ENCODE measurements around the gene ARF6.
"Not testable (repeated sequence)": the region's sequence is repeated elsewhere in the genome, so short reads cannot be mapped to it uniquely, and the experiment has no call there.

The ARF6 gene

DNA sequence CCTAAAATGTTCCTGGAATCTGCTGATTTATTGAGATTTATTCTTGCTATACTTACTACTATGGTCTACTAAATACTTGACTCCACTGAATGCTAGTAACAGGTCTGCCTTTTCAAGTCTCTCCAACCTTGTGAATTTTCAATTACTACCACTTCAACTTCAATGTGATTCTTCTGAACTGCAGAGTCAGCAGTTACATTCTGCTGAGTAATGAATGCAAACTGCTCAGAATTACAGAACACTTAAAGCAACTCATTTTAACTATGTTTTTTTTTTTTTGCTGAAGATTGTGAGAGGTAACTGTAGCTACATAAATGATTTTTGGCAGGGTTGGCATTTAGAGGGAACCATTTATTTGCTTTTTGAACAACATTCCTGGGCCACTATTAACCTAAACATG lies 41.8 kb downstream of the ARF6 start:
- DNase-seq (ENCODE audit: insufficient read length, low spot score) (no peak), FAIRE-seq (no peak)
- TF ChIP-seq, protein P1, sequence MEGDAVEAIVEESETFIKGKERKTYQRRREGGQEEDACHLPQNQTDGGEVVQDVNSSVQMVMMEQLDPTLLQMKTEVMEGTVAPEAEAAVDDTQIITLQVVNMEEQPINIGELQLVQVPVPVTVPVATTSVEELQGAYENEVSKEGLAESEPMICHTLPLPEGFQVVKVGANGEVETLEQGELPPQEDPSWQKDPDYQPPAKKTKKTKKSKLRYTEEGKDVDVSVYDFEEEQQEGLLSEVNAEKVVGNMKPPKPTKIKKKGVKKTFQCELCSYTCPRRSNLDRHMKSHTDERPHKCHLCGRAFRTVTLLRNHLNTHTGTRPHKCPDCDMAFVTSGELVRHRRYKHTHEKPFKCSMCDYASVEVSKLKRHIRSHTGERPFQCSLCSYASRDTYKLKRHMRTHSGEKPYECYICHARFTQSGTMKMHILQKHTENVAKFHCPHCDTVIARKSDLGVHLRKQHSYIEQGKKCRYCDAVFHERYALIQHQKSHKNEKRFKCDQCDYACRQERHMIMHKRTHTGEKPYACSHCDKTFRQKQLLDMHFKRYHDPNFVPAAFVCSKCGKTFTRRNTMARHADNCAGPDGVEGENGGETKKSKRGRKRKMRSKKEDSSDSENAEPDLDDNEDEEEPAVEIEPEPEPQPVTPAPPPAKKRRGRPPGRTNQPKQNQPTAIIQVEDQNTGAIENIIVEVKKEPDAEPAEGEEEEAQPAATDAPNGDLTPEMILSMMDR (IDR thresholded peaks at IDR 0.05; ENCODE audit: insufficient read depth, missing control alignments): no peak

DNA sequence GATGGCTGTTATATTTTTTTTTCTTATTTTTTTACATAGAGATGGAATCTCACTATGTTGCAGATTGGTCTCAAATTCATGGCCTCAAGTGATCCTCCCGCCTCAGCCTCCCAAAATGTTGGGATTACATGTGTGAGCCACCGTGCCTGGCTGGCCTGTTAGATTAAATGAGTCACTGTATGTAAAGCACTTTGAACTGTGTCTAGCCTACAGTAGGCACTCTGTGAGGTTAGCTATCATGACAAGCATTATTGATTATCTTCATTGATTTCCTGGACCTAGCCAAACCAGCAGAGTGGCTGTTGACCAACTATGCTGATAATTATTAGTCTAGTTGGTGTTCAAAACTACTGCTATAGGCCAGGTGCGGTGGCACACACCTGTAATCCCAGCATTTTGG lies 42.6 kb downstream of the ARF6 start:
- DNase-seq (ENCODE audit: insufficient read length, low spot score) (no peak), FAIRE-seq (no peak)
- TF ChIP-seq, protein P1 (IDR thresholded peaks at IDR 0.05; ENCODE audit: insufficient read depth, missing control alignments): no peak

DNA sequence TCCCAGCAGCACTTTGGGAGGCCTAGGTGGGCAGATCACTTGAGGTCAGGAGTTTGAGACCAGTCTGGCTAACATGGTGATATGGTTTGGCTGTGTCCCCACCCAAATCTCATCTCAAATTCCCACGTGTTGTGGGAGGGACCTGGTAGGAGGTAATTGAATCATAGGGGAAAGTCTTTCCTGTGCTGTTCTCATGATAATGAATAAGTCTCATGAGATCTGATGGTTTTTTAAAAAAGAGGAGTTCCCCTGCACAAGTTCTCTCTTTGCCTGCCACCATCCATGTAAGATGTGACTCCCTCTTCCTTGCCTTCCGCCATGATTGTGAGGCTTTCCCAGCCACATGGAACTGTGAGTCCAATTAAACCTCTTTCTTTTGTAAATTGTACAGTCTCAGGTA lies 43.4 kb downstream of the ARF6 start:
- not testable (repeated sequence) for DNase-seq (ENCODE audit: insufficient read length, low spot score); FAIRE-seq

DNA sequence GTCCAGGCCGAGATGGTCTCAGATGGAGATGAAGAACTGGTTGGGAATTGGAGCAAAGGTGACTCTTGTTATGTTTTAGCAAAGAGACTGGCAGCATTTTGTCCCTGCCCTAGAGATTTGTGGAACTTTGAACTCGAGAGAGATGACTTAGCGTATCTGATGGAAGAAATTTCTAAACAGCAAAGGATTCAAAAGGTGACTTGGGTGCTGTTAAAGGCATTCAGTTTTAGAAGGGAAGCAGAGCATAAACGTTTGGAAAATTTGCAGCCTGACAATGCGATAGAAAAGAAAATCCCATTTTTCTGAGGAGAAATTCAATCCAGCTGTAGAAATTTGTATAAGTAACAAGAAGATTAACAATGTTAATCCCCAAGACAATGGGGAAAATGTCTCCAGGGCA lies 44.0 kb downstream of the ARF6 start:
- not testable (repeated sequence) for DNase-seq (ENCODE audit: insufficient read length, low spot score); FAIRE-seq

DNA sequence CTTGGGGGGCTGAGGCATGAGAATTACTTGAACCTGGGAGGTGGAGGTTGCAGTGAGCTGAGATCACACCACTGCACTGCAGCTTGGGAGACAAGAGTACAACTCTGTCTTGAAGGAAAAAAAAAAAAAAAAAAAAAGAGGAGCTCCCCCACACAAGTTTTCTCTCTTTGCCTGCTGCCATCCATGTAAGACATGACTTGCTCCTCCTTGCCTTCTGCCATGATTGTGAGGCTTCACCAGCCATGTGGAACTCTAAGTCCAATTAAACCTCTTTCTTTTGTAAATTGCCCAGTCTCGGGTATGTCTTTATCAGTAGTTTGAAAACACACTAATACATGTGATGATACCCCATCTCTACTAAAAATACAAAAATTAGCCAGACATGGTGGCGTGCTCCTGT lies 46.3 kb downstream of the ARF6 start:
- not testable (repeated sequence) for FAIRE-seq; DNase-seq (ENCODE audit: insufficient read length, low spot score)

DNA sequence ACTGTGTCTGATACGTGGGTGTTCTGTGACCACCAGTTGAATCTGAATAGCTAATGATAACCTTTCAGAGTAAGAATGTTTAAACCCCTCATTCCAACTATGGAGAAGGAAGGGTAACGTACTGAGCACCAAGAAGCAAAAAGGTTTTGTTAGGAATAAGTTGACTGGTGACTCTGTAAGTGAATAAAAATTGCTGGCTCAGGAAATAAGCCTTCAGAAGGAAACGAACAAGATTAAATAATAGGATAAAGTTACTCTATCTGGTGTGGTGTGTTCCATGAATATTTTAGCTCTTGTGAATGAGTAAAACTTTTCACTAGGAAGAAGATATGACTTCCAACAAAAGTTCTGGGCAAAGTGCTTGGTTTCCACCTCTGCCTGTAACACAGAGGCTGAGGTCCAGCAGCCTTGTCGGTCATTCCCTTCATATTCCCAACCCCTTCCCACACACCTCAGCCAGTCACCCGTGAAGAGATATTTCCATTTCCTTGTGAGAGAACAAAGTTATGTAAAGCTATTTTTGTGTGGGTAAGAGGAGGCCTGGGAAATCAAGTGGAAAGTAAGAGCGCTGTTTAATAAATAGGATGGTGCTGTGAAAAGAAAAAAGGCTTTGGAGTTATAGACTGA lies 47.1 kb downstream of the ARF6 start:
- DNase-seq (ENCODE audit: insufficient read length, low spot score): no peak
- no peak for FAIRE-seq
- TF ChIP-seq, protein P1 (IDR thresholded peaks at IDR 0.05; ENCODE audit: insufficient read depth, missing control alignments): no peak

DNA sequence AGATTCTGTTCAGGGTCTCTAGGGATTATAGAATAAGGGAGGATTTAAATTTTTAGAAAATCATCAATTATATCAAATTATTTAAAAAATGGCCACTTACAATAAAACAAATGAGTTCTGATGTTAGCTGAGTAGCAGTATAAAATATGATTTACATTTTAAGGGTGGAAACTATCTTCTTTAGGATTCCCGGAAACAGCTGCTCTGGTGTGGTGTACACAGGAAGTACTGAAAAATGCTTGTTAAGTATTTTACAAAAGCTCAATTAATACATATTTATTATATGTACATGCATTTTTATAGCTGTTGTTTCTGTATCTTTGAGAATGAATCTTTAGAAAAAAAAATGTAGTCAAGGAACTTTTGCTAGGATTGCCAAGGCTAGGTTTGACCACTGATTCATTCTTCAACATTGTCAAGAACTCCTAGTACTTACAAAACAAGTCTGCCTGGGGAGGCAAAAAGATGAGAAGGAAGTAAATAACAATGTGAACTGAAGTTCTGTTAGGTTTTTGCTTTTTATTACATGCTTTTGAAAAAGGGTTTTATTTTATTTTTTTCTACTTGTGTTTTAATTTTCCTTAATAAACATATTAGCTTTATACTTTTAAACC lies 48.0 kb downstream of the ARF6 start:
- FAIRE-seq: no peak
- no peak for DNase-seq (ENCODE audit: insufficient read length, low spot score)
- TF ChIP-seq, protein P1 (IDR thresholded peaks at IDR 0.05; ENCODE audit: insufficient read depth, missing control alignments): no peak

DNA sequence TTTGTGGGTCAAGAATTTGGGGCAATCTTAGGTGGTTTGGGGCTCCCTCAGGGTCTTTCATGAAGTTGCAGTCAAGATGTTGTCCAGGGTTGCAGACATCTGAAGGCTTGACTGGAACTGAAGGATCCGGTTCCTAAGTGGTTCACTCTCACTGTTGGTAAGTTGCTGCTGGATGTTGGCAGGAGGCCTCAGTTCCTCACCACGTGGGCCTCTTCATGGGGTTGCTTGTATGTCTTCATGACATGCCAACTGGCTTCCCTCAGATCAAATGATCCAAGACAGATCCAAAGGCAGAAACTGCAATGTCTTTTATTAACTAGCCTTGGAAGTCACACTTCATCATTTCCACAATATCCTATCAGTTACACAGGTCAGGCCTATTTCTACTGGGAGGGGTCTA lies 49.2 kb downstream of the ARF6 start:
- DNase-seq (ENCODE audit: insufficient read length, low spot score): no peak
- TF ChIP-seq, protein P1 (IDR thresholded peaks at IDR 0.05; ENCODE audit: insufficient read depth, missing control alignments): no peak
- no peak for FAIRE-seq

DNA sequence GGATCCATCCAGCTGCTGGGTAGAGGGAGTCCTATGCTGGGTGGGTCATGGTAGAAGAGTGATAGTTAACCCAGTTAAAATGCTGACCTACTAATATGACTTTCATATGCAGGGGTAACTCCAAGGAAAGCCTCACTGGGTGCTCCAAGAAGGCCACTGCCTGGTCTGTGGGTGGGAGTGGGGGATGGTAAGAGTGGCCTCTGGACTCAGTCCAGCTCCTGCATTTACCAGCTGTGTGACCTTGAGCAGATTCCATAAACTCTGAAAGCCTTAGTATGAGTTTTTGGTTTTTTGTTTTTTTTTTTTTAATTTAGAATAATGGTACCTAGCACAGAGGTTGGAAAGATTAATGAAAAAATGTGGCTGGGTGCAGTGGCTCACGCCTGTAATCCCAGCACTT lies 51.6 kb downstream of the ARF6 start:
- TF ChIP-seq, protein P1 (IDR thresholded peaks at IDR 0.05; ENCODE audit: insufficient read depth, missing control alignments): no peak
- FAIRE-seq (no peak), DNase-seq (ENCODE audit: insufficient read length, low spot score) (no peak)
